Measurements from ENCODE around the gene TARBP2.
A peak's percentile ranks its signal among the peaks of the same experiment; 100 is the strongest.

TARBP2 gene

DNA sequence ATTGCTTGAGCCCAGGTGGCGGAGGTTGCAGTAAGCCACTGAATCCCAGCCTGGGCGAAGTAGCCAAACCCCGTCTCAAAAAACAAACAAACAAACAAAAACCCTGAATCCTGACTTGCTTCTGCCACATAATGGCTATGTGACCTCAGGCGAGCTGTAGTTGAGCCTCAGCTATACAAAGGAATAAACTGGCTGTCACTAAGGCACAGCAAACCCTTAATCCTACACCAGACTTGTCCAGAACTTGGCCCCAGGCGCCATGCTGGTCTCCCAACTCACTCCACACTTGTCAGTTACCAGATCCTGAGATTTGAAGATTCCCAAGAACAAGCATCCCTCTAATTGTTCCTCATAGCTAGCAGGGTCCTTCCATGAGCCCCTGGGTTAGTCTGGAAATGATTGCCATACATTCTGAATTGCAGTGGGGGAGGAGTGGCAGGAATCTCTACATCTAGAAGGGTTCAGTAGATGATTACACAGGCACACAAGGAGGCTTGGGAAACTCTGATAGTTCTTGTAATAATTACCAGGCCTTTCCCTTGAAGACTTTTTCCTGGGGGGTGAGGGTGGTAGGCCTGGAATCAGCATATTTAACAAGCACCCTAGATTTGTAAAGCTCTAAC is 11.7 kb upstream of the TARBP2 start:
- H3K4me3 ChIP-seq (ENCODE audit: low read length), result no peak overlapping the region

GRCh38 chr12:53492188-53492587 is 8.9 kb upstream of the TARBP2 start:
- H3K9ac ChIP-seq (ENCODE audit: low read length), result no peak overlapping the region
- H3K27me3 ChIP-seq (ENCODE audit: control insufficient read depth, insufficient read depth, low read length), result no peaks in the 10 kb centered on the region
- no peaks in the 10 kb centered on the region for H3K9me3 ChIP-seq (ENCODE audit: control insufficient read depth, low read length)
- H3K4me1 ChIP-seq (ENCODE audit: control insufficient read depth, insufficient read depth, low read length), result peaks cover 15% of the 10 kb centered on the region
- H3K4me3 ChIP-seq (ENCODE audit: low read length), result no peak overlapping the region
- no peaks in the 10 kb centered on the region for H3K36me3 ChIP-seq (ENCODE audit: control insufficient read depth, insufficient read depth, low read length)

More for the DNA sequence above, 11.7 kb upstream of the TARBP2 start:
- H3K9ac ChIP-seq (ENCODE audit: low read length), result no peak overlapping the region
- peaks cover 9% of the 10 kb centered on the region for H3K4me1 ChIP-seq (ENCODE audit: control insufficient read depth, insufficient read depth, low read length)
- no peaks in the 10 kb centered on the region for H3K9me3 ChIP-seq (ENCODE audit: control insufficient read depth, low read length)
- H3K36me3 ChIP-seq (ENCODE audit: control insufficient read depth, insufficient read depth, low read length), result no peaks in the 10 kb centered on the region
- no peaks in the 10 kb centered on the region for H3K27me3 ChIP-seq (ENCODE audit: control insufficient read depth, insufficient read depth, low read length)

GRCh38 chr12:53492830-53493609 is 8.1 kb upstream of the TARBP2 start:
- Histone ChIP-seq H3K9ac (ENCODE audit: low read length) (peak overlapping the region; percentile 75), H3K27me3 (ENCODE audit: control insufficient read depth, insufficient read depth, low read length) (no peaks in the 10 kb centered on the region), H3K4me3 (ENCODE audit: low read length) (peak overlapping the region; percentile 32), H3K36me3 (ENCODE audit: control insufficient read depth, insufficient read depth, low read length) (no peaks in the 10 kb centered on the region), H3K4me1 (ENCODE audit: control insufficient read depth, insufficient read depth, low read length) (peaks cover 15% of the 10 kb centered on the region), H3K9me3 (ENCODE audit: control insufficient read depth, low read length) (no peaks in the 10 kb centered on the region)

DNA sequence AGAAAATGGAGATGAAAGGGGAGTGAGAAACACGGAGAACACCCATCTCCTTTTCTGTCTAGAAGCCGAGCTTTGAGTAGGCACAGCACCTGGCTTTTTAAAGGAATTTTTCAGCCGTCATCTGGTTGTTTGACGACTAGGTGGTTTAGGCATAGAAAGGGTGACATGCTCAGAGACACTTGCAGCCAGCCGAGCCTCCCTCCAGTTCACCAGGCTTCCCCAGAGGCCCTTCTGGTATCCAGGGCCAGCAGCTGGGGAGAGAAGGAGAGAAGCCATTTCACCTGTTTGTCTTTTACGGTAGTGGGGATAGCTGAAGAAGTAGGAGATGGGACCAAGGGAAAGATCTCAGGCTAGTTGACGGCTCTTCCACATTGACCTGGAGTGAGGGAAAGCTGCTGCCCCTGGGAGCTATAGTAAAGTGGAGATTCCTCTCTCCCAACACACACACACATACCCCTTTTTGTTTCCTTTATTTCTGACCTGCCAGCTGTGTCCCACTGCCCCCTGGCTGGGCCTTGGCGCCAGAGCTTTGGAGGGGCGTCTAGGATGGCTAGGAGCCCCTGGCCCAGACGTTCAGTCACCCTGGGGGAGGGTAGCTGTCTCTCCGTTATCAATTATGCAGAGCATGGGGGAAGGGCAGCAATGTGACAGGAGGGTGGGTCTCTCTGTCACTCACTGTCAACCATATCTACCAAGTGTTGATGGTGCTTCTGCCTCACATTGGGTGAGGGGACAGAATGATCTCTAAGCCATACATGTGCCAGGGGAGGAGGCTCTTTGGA is 7.3 kb upstream of the TARBP2 start:
- H3K9ac ChIP-seq (ENCODE audit: low read length), result peak overlapping the region; percentile 75
- H3K36me3 ChIP-seq (ENCODE audit: control insufficient read depth, insufficient read depth, low read length), result no peaks in the 10 kb centered on the region
- no peaks in the 10 kb centered on the region for H3K27me3 ChIP-seq (ENCODE audit: control insufficient read depth, insufficient read depth, low read length)
- peaks cover 20% of the 10 kb centered on the region for H3K4me1 ChIP-seq (ENCODE audit: control insufficient read depth, insufficient read depth, low read length)
- H3K4me3 ChIP-seq (ENCODE audit: low read length), result peak overlapping the region; percentile 32
- H3K9me3 ChIP-seq (ENCODE audit: control insufficient read depth, low read length), result no peaks in the 10 kb centered on the region

GRCh38 chr12:53495903-53496751 is 5.0 kb upstream of the TARBP2 start:
- H3K36me3 ChIP-seq (ENCODE audit: control insufficient read depth, insufficient read depth, low read length), result no peaks in the 10 kb centered on the region
- no peaks in the 10 kb centered on the region for H3K27me3 ChIP-seq (ENCODE audit: control insufficient read depth, insufficient read depth, low read length)
- no peaks in the 10 kb centered on the region for H3K9me3 ChIP-seq (ENCODE audit: control insufficient read depth, low read length)
- no peak overlapping the region for H3K9ac ChIP-seq (ENCODE audit: low read length)
- peaks cover 30% of the 10 kb centered on the region for H3K4me1 ChIP-seq (ENCODE audit: control insufficient read depth, insufficient read depth, low read length)
- H3K4me3 ChIP-seq (ENCODE audit: low read length), result no peak overlapping the region

GRCh38 chr12:53496752-53497032 is 4.4 kb upstream of the TARBP2 start:
- H3K9ac ChIP-seq (ENCODE audit: low read length), result no peak overlapping the region

DNA sequence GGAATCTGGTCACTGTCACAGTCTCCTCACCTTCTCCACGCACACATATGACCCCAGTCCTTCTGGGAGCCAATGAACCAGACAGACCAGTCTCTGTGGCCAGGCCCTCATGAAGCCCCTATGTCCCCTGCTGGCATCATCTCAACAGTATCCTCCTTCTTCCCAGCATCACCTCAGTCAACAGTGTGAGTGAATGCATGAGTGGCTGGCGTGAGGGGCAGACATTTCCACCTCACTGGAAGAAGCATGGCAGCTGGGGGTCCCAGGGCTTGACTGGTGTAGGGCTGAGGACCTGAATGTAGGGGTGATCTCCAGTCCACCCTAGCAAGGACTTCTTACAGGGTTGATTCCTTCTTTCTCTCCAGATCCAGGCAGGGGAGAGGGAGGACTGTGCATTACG is 3.6 kb upstream of the TARBP2 start:
- H3K4me3 ChIP-seq (ENCODE audit: low read length), result no peak overlapping the region

More at GRCh38 chr12:53496752-53497032, 4.4 kb upstream of the TARBP2 start:
- Histone ChIP-seq H3K9me3 (ENCODE audit: control insufficient read depth, low read length) (no peaks in the 10 kb centered on the region), H3K36me3 (ENCODE audit: control insufficient read depth, insufficient read depth, low read length) (no peaks in the 10 kb centered on the region), H3K4me1 (ENCODE audit: control insufficient read depth, insufficient read depth, low read length) (peaks cover 33% of the 10 kb centered on the region), H3K27me3 (ENCODE audit: control insufficient read depth, insufficient read depth, low read length) (no peaks in the 10 kb centered on the region), H3K4me3 (ENCODE audit: low read length) (no peak overlapping the region)

GRCh38 chr12:53498235-53498630 is 2.9 kb upstream of the TARBP2 start:
- no peaks in the 10 kb centered on the region for H3K27me3 ChIP-seq (ENCODE audit: control insufficient read depth, insufficient read depth, low read length)
- no peaks in the 10 kb centered on the region for H3K9me3 ChIP-seq (ENCODE audit: control insufficient read depth, low read length)
- H3K9ac ChIP-seq (ENCODE audit: low read length), result peak overlapping the region; percentile 29
- H3K36me3 ChIP-seq (ENCODE audit: control insufficient read depth, insufficient read depth, low read length), result no peaks in the 10 kb centered on the region
- H3K4me3 ChIP-seq (ENCODE audit: low read length), result no peak overlapping the region
- peaks cover 39% of the 10 kb centered on the region for H3K4me1 ChIP-seq (ENCODE audit: control insufficient read depth, insufficient read depth, low read length)

More for the DNA sequence above, 3.6 kb upstream of the TARBP2 start:
- no peak overlapping the region for H3K9ac ChIP-seq (ENCODE audit: low read length)
- H3K4me1 ChIP-seq (ENCODE audit: control insufficient read depth, insufficient read depth, low read length), result peaks cover 39% of the 10 kb centered on the region
- no peaks in the 10 kb centered on the region for H3K27me3 ChIP-seq (ENCODE audit: control insufficient read depth, insufficient read depth, low read length)
- H3K9me3 ChIP-seq (ENCODE audit: control insufficient read depth, low read length), result no peaks in the 10 kb centered on the region
- H3K36me3 ChIP-seq (ENCODE audit: control insufficient read depth, insufficient read depth, low read length), result no peaks in the 10 kb centered on the region

DNA sequence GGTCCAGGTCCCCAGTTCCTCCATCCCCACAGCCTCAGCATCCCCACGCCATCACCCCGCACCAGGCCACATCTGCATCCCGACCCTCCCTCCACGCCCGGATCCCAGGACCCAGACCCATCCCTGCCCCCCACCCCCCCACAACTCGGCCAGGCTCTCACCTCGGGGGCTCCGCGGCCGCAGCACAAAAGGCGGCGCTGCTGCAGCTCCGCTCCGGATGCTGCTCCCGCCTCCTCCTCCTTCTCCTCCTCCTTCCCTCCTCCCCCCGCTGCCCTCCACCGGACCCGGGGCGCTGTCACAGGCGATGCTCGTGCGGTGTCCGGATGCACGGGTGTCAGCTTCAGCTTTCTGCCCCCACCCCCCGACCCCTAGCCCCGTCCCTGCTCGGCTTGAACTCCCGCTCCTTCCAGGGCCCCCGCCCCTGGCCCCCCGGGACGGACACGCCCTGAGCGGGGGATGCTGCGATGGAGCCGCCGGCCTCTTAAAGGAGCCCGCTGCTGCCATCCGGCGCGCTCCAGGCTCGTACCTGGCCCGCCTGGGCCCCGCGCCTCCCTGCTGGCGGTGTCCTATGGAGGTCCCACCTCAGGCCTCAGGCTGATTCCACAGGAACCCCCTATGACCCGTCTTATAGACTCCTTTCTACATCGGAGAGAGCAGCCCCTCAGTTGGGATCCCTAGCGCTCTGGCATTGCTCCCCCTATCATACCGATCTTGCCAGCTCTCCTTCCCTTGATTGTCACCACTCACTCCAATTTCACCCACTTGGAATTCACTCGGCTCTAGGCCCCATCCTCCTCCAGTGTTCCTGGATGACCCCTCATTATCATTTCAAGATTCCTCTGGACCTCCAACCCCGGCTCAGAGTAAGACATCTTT is 1.6 kb upstream of the TARBP2 start, which contains the start of gene MAP3K12:
Gene MAP3K12 (minus strand): TSS at position 193 of the 876 bp plus-strand sequence. CDS start 12,067 bp downstream, outside the sequence.
- no peaks in the 10 kb centered on the region for H3K9me3 ChIP-seq (ENCODE audit: control insufficient read depth, low read length)
- H3K4me3 ChIP-seq (ENCODE audit: low read length), result peak within 1 kb of the TSS; percentile 68
- peaks cover 30% of the 10 kb centered on the region for H3K4me1 ChIP-seq (ENCODE audit: control insufficient read depth, insufficient read depth, low read length)
- H3K27me3 ChIP-seq (ENCODE audit: control insufficient read depth, insufficient read depth, low read length), result no peaks in the 10 kb centered on the region
- no peaks in the 10 kb centered on the region for H3K36me3 ChIP-seq (ENCODE audit: control insufficient read depth, insufficient read depth, low read length)
- H3K9ac ChIP-seq (ENCODE audit: low read length), result peak within 1 kb of the TSS; percentile 81

DNA sequence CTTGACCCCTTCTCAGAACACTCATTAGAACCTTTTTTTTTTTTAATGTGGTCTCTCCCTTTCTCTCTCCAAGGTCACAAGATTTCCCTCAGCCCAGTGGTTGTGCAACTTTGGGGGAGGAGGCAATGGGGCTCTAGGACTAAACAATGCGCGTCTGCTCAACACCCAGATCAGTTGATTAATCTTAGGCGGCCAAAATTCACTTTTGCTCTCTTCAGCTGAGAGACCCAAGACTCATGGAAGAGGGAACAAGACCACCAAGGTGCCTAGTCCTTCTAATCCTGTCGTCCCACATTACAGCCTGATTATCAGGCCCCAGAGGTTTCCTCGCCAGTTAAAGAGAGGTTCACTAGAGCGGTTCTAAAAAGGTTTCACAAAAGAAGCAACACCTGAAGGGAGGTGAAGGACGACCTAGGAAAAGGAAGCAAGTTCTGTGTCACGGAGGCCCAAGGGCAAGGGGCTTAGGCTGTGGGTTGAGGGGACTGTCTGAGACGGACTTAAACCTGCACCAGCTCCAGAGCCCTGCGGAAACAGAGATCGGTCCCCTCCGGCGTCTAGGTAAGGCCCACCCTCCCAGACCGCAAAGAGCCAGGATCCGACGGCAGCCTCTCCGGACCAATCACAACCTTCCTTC is 824 bp upstream of the TARBP2 start:
- Histone ChIP-seq H3K9me3 (ENCODE audit: control insufficient read depth, low read length) (no peaks in the 10 kb centered on the region), H3K4me3 (ENCODE audit: low read length) (peak overlapping the region; percentile 68), H3K4me1 (ENCODE audit: control insufficient read depth, insufficient read depth, low read length) (peaks cover 30% of the 10 kb centered on the region), H3K27me3 (ENCODE audit: control insufficient read depth, insufficient read depth, low read length) (no peaks in the 10 kb centered on the region), H3K9ac (ENCODE audit: low read length) (peak overlapping the region; percentile 81), H3K36me3 (ENCODE audit: control insufficient read depth, insufficient read depth, low read length) (no peaks in the 10 kb centered on the region)

Measured in mucosa of stomach (tissue), 1 donor.